Rectal smooth muscle tissue (tissue), 1 donor: Measurements from ENCODE around the gene MRRF.

Experiments
- H3K27ac ChIP-seq: one replicate; pipeline ENCODE4 v1.7.0; 2013; ENCODE audit warnings: low read depth, low read length, inconsistent platforms
- H3K27me3 ChIP-seq: one replicate; pipeline ENCODE4 v1.7.0; 2013; ENCODE audit warnings: low read length; ENCODE audit not compliant: control insufficient read depth, insufficient read depth
- H3K36me3 ChIP-seq: one replicate; pipeline ENCODE4 v1.7.0; 2013; ENCODE audit warnings: low read length; ENCODE audit not compliant: control insufficient read depth, insufficient read depth
- H3K4me1 ChIP-seq: one replicate; pipeline ENCODE4 v1.7.0; 2013; ENCODE audit warnings: low read length; ENCODE audit not compliant: control insufficient read depth, insufficient read depth
- H3K4me3 ChIP-seq: one replicate; pipeline ENCODE4 v1.7.0; 2013; ENCODE audit warnings: low read length
- H3K9ac ChIP-seq: one replicate; pipeline ENCODE4 v1.7.0; 2013; ENCODE audit warnings: low read length

MRRF gene

GRCh38 chr9:122236681-122237080, 28.0 kb upstream of the MRRF start:
- Histone ChIP-seq H3K27ac (no peak overlapping the region), H3K4me3 (no peak overlapping the region), H3K9ac (no peak overlapping the region), H3K4me1 (no peaks in the 10 kb centered on the region), H3K36me3 (peaks cover 4% of the 10 kb centered on the region), H3K27me3 (no peaks in the 10 kb centered on the region)

- Histone ChIP-seq H3K4me3 (no peak overlapping the region), H3K4me1 (no peaks in the 10 kb centered on the region), H3K36me3 (peaks cover 11% of the 10 kb centered on the region), H3K9ac (no peak overlapping the region), H3K27me3 (no peaks in the 10 kb centered on the region), H3K27ac (no peak overlapping the region)
Observed at GRCh38 chr9:122239722-122240121, 25.0 kb upstream of the MRRF start.

DNA sequence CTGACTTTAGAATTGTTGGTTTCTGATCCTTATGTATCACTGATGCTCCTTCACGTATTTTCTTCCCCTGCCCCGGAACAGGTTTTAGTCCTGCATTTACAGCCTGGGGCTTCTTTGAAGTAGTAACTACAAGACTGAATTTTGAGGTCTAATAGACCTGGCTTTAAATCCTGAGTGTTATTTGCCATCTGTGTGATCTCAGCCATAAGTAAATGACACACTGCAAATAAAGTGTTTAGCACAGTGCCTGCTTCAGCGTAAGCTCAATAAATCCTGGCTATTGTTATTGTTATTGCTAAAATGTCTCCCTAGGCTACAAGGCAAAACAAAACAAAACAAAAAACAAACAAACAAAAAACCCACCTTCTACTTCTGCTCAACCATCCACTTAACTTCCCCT, 20.3 kb upstream of the MRRF start:
- Histone ChIP-seq H3K9ac (no peak overlapping the region), H3K27ac (no peak overlapping the region), H3K4me1 (no peaks in the 10 kb centered on the region), H3K36me3 (peaks cover 21% of the 10 kb centered on the region), H3K27me3 (no peaks in the 10 kb centered on the region), H3K4me3 (no peak overlapping the region)

- Histone ChIP-seq H3K36me3 (peaks cover 25% of the 10 kb centered on the region), H3K4me1 (no peaks in the 10 kb centered on the region), H3K9ac (no peak overlapping the region), H3K4me3 (no peak overlapping the region), H3K27ac (no peak overlapping the region), H3K27me3 (no peaks in the 10 kb centered on the region)
Observed at GRCh38 chr9:122246666-122247065, 18.0 kb upstream of the MRRF start.

GRCh38 chr9:122248448-122248865, 16.2 kb upstream of the MRRF start:
- Histone ChIP-seq H3K4me3 (no peak overlapping the region), H3K36me3 (peaks cover 23% of the 10 kb centered on the region), H3K27me3 (no peaks in the 10 kb centered on the region), H3K4me1 (no peaks in the 10 kb centered on the region), H3K27ac (no peak overlapping the region), H3K9ac (no peak overlapping the region)

- no peak overlapping the region for H3K27ac ChIP-seq
- no peak overlapping the region for H3K9ac ChIP-seq
- no peak overlapping the region for H3K4me3 ChIP-seq
- H3K27me3 ChIP-seq = no peaks in the 10 kb centered on the region
- H3K36me3 ChIP-seq = peaks cover 14% of the 10 kb centered on the region
- H3K4me1 ChIP-seq = no peaks in the 10 kb centered on the region
Observed at GRCh38 chr9:122251351-122251750, 13.3 kb upstream of the MRRF start.

DNA sequence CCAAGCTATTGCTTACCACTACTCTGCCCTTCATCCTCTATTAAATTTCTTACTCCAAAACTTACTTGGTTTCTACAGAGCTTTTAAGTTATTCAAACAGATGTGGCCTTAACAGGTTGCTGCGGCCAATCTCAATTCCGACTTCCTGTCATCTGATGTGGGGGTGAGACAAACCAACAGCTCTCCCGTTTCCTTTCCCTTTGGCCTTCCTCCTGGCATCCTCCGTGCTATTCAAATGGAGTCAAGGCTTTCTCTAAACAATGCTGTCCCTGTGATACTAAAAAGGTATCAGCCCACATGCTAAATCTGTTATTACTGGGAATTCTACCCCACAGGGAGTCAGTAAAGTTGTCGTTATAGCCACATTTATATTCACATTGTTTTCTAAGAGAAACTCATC, 11.9 kb upstream of the MRRF start:
- H3K27ac ChIP-seq = no peak overlapping the region

DNA sequence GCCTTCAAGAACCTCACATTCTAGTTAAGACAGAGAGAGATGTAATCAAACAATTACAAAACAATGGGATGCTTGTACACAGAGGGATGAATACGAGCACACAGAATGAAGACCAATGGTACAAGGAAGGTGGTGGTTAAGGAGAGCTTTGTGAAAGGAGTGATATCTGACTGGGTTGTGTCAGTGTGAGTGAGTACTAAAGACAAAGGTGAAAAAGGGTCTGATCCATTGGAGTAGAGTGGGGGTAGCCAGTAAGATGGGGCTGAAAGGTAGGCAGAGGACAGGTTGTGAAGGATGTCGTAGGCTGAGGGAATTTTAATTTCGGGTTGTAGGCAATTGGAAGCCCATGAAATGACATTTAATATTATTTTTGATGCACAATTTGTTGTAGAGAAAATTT, 9.9 kb upstream of the MRRF start:
- Histone ChIP-seq H3K4me3 (no peak overlapping the region), H3K36me3 (peaks cover 12% of the 10 kb centered on the region), H3K27ac (no peak overlapping the region), H3K9ac (no peak overlapping the region), H3K27me3 (no peaks in the 10 kb centered on the region), H3K4me1 (no peaks in the 10 kb centered on the region)

More for the DNA sequence above, 11.9 kb upstream of the MRRF start:
- Histone ChIP-seq H3K4me3 (no peak overlapping the region), H3K9ac (no peak overlapping the region), H3K36me3 (peaks cover 13% of the 10 kb centered on the region), H3K27me3 (no peaks in the 10 kb centered on the region), H3K4me1 (no peaks in the 10 kb centered on the region)

- Histone ChIP-seq H3K36me3 (peaks cover 14% of the 10 kb centered on the region), H3K4me3 (no peak overlapping the region), H3K4me1 (no peaks in the 10 kb centered on the region), H3K27me3 (no peaks in the 10 kb centered on the region), H3K27ac (no peak overlapping the region), H3K9ac (no peak overlapping the region)
Observed at GRCh38 chr9:122256206-122256605, 8.5 kb upstream of the MRRF start.

DNA sequence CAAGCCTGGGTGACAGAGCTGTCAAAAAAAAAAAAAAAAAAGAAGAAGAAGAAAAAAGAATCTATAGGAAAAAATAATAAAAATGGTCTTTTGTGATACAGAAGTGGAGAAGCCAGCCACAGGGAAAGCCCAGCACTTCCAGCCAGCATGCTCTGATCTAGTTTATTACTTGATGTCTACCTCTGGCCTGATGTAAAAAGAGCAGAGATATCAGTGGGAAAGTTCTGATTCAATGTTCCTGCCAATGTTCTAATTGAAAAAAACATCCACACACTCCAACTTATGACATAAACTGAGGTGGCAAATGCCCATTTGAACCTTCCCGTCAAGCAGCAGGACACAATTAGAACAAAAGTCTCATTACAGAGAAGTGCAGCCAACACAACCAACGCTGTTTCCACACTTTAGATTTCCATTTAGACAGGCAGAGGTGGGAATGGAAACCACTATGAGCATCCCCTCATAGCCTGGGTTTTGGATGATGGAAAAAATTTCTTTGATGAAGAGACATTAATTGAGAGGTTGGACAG, 5.7 kb upstream of the MRRF start:
- H3K36me3 ChIP-seq = peaks cover 8% of the 10 kb centered on the region
- H3K4me3 ChIP-seq = no peak overlapping the region
- H3K9ac ChIP-seq = no peak overlapping the region
- H3K27ac ChIP-seq = no peak overlapping the region
- no peaks in the 10 kb centered on the region for H3K27me3 ChIP-seq
- H3K4me1 ChIP-seq = peaks cover 15% of the 10 kb centered on the region

DNA sequence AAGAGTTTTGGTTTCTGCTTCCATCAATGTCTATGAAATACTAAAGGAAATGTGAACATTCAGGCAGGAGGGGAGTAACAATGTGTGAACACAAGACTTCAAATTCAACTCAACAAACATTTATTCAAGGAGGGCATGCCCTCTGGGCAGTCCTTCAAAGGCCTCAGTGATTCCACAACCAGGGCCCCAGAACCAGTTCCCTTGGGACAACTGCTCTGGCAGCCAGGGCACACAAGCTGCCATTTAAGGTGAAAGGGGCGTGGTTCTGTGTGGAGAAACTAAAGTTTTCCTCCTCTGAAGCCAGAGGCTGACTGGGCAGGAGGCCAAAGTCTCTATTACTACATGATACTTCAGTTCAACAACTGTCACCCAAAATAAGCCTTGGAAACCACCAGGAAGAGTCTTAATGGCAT, 3.2 kb upstream of the MRRF start:
- no peak overlapping the region for H3K4me3 ChIP-seq
- peaks cover 22% of the 10 kb centered on the region for H3K4me1 ChIP-seq
- peaks cover 8% of the 10 kb centered on the region for H3K36me3 ChIP-seq
- H3K9ac ChIP-seq = no peak overlapping the region
- no peak overlapping the region for H3K27ac ChIP-seq
- H3K27me3 ChIP-seq = no peaks in the 10 kb centered on the region

- Histone ChIP-seq H3K36me3 (peaks cover 8% of the 10 kb centered on the region), H3K9ac (no peak overlapping the region), H3K27me3 (no peaks in the 10 kb centered on the region), H3K4me3 (no peak overlapping the region), H3K4me1 (peaks cover 22% of the 10 kb centered on the region), H3K27ac (no peak overlapping the region)
Observed at GRCh38 chr9:122262073-122262472, 2.6 kb upstream of the MRRF start.

DNA sequence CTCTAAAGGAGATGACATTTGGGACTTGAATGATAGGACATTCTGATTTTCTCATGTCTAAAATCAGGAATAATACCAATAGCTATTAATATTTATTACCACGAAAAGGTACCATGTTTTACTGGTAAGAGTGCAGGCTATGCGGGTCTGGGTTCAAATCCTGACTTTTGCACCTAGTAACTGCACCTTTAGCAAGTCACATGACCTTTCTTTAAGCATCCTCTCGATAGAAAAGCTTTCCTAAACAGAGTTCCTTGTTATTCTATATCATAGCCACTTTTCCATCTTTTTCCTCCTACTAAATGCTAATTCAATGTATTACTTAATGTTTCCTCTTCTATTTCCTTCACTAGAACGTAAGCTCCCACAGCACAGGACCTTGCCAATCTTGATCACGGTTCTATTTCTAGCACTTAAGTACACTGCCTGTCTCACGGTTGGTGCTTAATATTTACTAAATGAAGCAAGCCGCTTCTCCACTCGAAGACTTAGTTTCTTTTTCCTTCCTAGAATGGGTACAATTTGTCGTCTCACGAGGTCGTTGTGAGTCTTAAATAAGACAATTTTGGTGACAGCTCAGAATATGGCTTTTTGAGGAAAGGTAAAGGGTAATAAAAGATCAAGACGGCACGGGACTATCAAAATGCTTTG, 858 bp upstream of the MRRF start:
- Histone ChIP-seq H3K27me3 (no peaks in the 10 kb centered on the region), H3K9ac (peak overlapping the region; percentile 10), H3K27ac (peak overlapping the region; percentile 90), H3K4me1 (peaks cover 22% of the 10 kb centered on the region), H3K4me3 (peak overlapping the region; percentile 75), H3K36me3 (peaks cover 6% of the 10 kb centered on the region)
